GM15510 (cell line): ENCODE measurements around the gene PPP1R37.

Source experiments
- POLR2A ChIP-seq: IDR thresholded peaks from 3 replicates; pipeline ENCODE4 v1.6.1; 2011; ENCODE audit warnings: borderline replicate concordance; ENCODE audit not compliant: insufficient read length; ENCODE audit errors: extremely low read depth

The PPP1R37 gene

DNA sequence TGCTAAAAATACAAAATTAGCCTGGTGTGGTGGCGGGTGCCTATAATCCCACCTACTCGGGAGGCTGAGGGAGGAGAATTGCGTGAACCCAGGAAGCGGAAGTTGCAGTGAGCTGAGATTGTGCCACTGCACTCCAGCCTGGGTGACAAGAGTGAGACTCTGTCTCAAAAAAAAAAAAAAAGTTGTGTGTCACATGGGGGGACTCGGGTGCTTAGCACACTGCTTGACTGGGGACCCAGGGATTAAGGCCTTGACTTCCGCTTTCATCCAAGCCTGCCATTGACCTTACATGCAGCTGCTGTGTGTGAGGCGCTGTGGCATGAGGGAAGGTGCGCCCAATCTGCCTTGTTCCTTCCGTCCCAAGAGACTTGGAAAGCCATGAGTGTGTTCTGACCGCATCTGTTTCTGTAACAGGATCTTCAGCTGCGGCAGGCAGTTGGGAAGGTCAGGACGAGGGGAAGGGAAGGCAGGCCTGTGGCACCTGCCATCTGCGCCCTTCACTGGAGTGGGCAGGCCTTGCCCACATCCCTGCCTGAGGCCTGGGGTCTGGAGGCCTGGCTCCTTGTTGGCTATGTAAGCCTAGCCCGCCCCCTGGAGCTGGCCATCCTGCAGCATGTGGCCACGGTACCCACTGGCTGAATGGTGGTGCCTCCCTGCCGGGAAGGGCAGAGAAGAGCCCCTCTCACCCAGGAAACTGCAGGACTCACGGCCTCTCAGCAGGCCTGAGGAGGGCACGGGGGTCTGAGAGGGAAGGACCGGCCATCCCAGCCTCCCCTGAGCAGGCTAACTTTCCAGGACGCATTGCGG, 23.0 kb downstream of the PPP1R37 start:
- no peak for TF ChIP-seq POLR2A

DNA sequence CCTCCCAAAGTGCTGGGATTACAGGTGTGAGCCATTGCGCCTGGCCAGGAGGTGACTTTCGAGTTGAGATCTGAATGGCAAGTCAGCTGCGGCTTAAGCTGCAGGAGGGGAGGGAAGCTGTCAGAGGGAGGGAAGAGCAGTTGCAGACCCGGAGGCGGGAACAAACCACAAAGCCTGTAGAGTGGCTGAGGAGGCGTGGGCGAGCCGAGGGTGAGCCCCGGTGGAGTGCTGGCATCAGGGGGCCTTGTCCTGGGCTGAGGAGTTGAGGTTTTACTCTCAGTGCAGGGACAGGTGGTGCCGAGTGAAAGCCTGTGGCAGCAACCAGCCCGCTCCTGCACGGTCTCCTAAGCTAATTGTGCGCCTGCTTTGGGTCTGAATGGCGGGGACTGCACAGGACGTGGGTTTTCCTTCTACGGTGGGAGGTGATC, 24.2 kb downstream of the PPP1R37 start:
- no peak for TF ChIP-seq POLR2A

DNA sequence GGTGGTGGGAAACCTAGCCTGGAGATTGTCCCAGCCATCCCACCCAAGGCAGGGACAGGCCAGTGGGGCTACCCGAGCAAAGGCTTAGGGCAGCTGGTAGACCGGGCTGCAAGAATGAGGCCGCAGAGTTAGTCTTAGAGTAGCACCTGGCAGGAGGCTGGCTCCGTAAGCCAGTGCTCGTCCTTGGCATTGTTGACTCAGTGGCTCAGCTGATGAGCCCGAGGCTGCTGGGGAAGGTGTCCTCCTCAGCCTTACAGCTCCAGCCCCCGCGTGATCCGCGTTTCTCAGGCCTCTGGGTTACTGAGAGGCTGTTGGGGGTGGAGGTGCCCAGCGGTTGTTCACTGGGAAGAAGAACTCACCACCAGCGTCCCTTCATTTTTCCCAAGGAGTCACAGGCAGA, 24.7 kb downstream of the PPP1R37 start:
- no peak for TF ChIP-seq POLR2A

DNA sequence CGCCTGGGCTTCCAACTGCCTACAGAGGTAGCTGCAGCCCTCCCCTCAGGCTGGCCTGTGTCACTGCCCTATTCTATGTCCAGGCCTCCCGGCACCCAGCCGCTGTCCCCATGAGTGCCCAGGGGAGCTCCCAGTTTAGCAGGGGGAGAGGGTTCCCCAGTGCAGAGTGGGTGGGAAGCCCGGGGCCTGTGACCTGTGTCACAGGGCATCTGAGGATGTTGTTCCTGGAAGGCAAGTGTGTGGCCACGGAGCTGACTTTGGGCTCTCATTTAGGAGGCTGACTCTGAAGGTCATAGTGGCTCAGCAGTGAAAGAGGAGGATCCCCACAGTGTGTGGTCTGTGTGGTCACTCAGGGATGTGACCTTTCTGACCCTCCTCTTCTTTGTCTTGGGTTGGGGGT, 25.1 kb downstream of the PPP1R37 start:
- TF ChIP-seq POLR2A = no peak

DNA sequence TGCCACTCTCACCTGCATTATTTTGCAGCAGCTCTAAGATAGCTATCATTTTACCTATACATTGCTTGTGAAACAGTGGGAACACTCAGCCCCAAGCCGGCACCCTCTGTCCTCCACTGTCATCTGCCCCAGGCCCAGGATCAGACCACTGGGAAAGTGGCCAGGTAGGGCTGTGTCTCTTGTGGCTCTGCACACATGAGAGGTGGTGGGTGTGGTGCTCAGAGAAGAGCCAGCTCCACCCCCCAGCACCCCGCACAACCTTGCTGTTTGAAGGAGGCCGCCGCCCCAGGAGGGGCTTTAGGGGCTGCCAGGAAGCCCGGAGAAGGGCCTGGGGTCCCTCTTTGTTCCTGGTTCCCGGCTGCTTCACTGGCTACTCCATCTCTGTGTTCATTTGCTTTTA, 26.6 kb downstream of the PPP1R37 start:
- TF ChIP-seq POLR2A = no peak

DNA sequence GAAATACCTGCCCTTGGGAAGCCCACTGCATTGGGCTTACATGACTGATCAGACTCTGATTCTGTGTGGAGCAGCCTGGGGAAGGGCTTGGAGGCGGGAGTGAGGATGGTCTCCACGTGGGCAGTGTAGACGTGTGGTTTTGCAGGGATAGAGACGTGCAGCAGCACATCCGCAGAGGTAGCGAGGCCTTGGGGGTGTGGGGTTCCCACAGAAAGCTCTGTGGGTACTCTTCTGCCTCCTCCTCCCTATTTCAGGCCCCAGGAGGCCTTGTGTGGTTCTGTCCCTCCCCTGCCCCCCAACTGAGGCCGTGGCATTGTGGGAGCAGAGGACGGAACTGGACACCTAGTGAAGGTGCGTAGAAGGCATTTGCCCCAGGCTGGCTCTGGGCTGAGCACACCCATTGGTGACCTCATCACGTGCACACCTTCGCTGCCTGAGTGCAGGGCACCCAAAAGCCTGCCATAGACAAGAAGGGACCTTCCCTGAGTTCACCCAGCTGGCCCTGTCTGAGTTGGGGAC, 28.9 kb downstream of the PPP1R37 start:
- TF ChIP-seq POLR2A = no peak

DNA sequence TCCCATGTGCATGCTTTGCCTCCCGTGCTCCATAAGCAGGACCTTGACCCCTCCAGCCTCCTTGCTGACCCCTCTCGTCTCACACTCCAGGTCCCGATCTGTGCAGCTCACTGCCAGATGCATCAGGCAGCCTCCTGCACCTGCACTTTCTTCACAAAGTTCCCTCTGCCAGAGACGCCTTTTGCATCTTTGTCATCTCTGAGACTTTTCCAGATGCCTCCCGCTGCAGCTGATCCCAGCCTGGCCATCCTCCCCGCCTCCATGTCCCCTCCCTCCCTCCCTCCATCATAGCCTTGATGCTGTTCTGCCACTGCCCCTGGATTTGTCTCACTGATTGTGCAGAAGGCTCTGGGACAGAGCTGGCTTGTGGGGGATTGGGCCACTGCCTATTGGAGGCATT, 29.9 kb downstream of the PPP1R37 start:
- TF ChIP-seq POLR2A = no peak

DNA sequence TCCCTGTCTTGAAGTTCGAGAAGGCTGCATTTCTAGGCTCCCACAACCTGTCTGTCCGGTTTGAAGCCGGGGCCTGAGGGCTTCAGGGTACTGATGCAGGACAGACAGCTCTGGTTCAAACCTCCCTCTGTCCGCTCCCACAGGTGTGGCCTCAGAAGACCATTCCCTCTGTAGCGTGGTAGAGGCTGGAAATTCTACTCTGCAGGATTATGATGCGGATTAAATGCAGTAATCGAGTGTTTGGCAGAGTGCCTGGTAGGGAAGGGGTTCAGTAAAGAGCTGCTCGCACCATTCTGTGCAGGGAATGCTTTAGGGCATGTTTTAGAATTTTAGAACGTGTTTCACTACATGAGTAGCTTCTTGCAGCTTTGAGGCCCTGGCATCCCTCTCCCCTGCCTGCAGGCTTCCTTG, 30.5 kb downstream of the PPP1R37 start:
- no peak for TF ChIP-seq POLR2A

DNA sequence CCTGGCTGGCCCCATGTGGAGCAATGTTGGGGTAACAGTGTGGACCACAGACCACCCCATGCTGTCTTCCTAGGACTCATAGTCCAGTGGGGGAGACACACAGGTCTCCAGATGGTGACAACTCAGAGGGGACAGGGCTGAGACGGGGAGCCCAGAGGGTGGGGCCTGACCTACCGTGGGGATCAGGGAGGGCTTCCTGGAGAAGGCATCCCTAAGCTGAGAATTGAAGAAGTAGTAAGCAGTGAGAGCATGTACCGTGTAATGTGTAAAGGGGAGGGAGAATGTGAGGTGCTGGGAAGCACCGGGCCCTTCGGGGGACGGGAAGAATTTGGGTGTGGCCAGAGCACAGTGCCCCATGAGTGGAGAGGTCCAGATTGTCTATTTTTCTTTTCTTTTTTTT, 31.0 kb downstream of the PPP1R37 start:
- no peak for TF ChIP-seq POLR2A

DNA sequence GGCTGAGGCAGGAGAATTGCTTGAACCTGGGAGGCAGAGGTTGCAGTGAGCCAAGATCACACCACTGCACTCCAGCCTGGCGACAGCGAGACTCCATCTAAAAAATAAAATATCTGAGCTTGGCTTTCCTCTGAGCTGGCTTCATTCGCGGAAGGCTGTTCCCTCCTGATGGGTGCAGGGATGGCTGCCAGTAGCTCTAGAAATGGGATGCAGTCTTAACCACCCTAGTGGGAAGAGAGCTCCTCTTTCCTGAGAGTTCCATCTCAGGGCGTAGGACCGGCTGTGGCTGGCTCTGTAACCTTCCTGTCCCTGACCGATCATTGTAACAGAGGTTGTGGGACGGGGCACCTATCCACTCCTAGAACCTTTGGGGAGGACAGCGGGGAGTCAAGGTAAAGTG, 32.4 kb downstream of the PPP1R37 start:
- TF ChIP-seq POLR2A = no peak

DNA sequence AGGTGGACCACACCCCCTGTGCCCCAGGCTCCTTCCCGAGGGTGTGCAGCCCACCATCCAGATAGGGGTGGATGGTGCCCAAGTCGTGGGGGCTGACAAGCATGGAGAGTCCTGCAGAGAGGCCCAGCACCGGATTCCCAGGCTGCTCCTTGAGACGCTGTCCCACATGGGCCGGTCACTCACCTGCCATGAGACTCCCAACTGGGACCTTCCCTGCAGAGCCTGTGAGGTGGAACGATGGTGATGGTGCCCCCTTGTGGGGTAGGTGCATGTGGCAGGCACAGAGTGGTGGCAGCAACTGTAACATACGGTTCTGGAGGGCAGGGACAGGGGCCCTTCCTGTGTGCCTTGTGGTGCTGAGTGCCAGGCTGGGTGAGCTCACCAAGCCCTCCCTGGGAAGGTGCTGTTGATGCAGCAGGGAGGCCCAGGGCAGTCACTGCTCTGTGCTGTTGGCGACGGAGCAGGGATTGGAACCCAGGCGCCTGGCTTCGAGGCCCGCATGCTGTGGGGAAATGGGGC, 33.1 kb downstream of the PPP1R37 start:
- TF ChIP-seq POLR2A = no peak

DNA sequence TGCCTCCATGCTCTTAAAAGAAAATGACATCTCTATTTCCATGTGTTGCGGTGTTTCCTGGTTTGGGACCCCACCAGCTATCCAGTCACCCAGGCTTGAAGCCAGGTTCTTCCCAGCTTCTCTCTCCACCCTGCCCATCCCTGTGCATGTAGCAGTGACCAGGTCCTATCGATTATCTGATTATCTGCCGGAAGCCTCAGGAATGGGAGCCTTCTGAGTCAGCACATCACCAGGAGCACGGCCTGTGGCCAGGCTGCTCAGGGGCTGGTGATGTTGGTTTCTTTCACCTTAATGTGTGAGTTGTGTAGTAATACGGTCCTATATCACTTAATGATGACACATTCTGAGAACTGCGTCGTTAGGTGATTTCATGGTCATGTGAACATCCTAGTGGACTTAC, 33.7 kb downstream of the PPP1R37 start:
- no peak for TF ChIP-seq POLR2A

DNA sequence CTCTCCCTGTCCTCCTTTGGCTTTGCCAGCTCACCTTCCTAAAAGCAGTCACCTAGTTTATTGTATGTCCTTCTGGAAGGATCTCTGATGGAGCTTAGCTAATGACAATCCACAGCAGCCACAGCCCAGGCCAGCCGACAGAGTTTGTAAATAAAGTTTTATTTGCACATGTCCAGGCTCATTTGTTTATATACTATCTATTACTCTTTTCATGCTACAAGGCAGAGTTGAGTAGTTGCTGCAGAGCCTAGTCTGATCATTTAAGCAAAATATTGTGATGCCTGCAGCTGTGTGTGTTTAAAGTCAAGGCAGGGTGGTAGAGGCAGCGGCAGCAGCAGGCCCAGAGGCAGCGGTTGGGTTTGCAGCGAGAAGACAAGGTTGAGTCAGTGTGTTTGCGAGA, 35.2 kb downstream of the PPP1R37 start:
- no peak for TF ChIP-seq POLR2A

DNA sequence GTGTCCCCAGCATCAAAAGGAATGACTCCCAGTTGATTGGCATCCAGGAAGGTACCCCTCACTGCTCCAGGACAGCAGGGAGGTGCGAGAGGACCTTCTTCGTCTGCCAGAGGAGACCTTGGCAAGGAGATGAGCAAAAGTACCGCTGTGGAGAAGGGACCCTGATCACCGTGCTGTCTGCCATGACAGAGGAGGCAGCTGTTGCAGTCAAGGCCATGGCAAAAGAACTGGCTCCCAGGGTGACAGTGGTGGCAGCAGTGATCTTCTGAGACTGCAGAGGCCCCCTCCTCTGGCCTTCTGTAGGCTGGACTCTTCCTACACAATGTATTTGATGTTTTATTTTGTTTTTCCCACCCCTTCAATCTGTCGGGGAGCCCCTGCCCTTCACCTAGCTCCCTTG, 35.8 kb downstream of the PPP1R37 start:
- TF ChIP-seq POLR2A = no peak

DNA sequence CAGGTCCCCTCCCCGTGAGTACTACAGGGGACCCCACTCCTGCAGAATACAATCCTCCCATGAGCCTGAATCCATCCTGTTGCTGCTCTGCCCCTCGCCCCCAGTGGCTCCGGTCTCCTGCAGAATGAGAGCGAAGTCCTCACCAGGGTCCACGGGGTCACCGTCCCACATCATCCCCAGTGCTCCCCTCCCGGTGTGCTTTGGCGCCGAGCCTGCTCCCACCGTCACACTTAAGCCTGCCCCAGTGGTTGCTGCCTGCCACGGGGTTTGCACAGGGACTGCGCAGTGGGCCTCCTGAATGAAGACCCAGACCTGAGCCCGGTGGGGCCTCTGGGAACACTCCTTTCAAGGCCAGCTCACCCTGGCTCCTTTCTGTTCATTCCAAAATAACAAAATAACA, 37.3 kb downstream of the PPP1R37 start:
- no peak for TF ChIP-seq POLR2A
